WTC11 (cell line): ENCODE results near the gene NALCN. TPM values are rescaled to one million over a fixed set of nuclear protein-coding genes. Genes with fewer than 3 reads are reported as not detected.

Source experiments
- ATAC-seq: fragments of 200-7000 bp; cut with Tn5 transposase; 2 replicates; pipeline ENCODE4 v1.10.0; 2021; ENCODE audit warnings: mild to moderate bottlenecking, moderate library complexity
- CTCF ChIA-PET: fragments of 300-600 bp; sonication (Branson Sonifier 250); formaldehyde crosslinking; loops from one replicate; lab custom pipeline; 2021; ENCODE audit warnings: antibody characterized with exemption; lab: Charles Lee
- POLR2A ChIA-PET: fragments of 350-600 bp; sonication (Branson Sonifier 250); formaldehyde crosslinking; loops from one replicate; lab custom pipeline; 2021; ENCODE audit warnings: antibody characterized with exemption; lab: Charles Lee
- DNase-seq: peaks from one replicate; pipeline ENCODE4 v3.0.0; 2021; ENCODE audit warnings: low spot score
- H3K27ac Mint-ChIP-seq: 2 replicates; pipeline ENCODE4 v1.8.0; 2021; ENCODE audit warnings: mixed read lengths
- H3K27me3 Mint-ChIP-seq: 2 replicates; pipeline ENCODE4 v1.8.0; 2021; ENCODE audit warnings: low read depth, mild to moderate bottlenecking, moderate library complexity, mixed read lengths
- H3K36me3 Mint-ChIP-seq: 2 replicates; pipeline ENCODE4 v1.8.0; 2021; ENCODE audit warnings: mixed read lengths
- H3K4me1 Mint-ChIP-seq: 2 replicates; pipeline ENCODE4 v1.8.0; 2022; ENCODE audit warnings: mixed read lengths
- H3K4me3 Mint-ChIP-seq: 2 replicates; pipeline ENCODE4 v1.8.0; 2021; ENCODE audit warnings: mild to moderate bottlenecking, moderate library complexity, mixed read lengths
- H3K9me3 Mint-ChIP-seq: 2 replicates; pipeline ENCODE4 v1.8.0; 2021; ENCODE audit warnings: mixed read lengths
- ATF1 ChIP-seq: sonication (generic); formaldehyde crosslinking; IDR thresholded peaks from 2 replicates; pipeline ENCODE4 v1.8.1; 2023; ENCODE audit warnings: mild to moderate bottlenecking, moderate library complexity, missing genetic modification reagents
- ESRRA ChIP-seq: sonication (generic); formaldehyde crosslinking; IDR thresholded peaks from 2 replicates; pipeline ENCODE4 v1.8.1; 2022; ENCODE audit warnings: mild to moderate bottlenecking, missing genetic modification reagents, borderline replicate concordance
- JUN ChIP-seq: sonication (generic); formaldehyde crosslinking; IDR thresholded peaks from 2 replicates; pipeline ENCODE4 v1.8.0; 2023; ENCODE audit warnings: mild to moderate bottlenecking, missing genetic modification reagents
- MYBL2 ChIP-seq: sonication (generic); formaldehyde crosslinking; IDR thresholded peaks from 2 replicates; pipeline ENCODE4 v1.8.1; 2023; ENCODE audit warnings: mild to moderate bottlenecking, moderate library complexity, missing genetic modification reagents
- NR2C2 ChIP-seq: sonication (generic); formaldehyde crosslinking; IDR thresholded peaks from 2 replicates; pipeline ENCODE4 v1.8.0; 2022; ENCODE audit warnings: mild to moderate bottlenecking, missing genetic modification reagents
- TEAD1 ChIP-seq: sonication (generic); formaldehyde crosslinking; IDR thresholded peaks from 2 replicates; pipeline ENCODE4 v1.8.0; 2022; ENCODE audit warnings: mild to moderate bottlenecking, missing genetic modification reagents
- TEAD4 ChIP-seq: sonication (generic); formaldehyde crosslinking; IDR thresholded peaks from 2 replicates; pipeline ENCODE4 v1.8.0; 2022; ENCODE audit warnings: mild to moderate bottlenecking, missing genetic modification reagents
- ZNF121 ChIP-seq: sonication (generic); formaldehyde crosslinking; IDR thresholded peaks from 2 replicates; pipeline ENCODE4 v1.8.0; 2023; ENCODE audit warnings: missing genetic modification reagents
- ZNF219 ChIP-seq: sonication (generic); formaldehyde crosslinking; IDR thresholded peaks from 2 replicates; pipeline ENCODE4 v1.8.0; 2023; ENCODE audit warnings: missing genetic modification reagents, mild to moderate bottlenecking, borderline replicate concordance
- ZNF263 ChIP-seq: sonication (generic); formaldehyde crosslinking; IDR thresholded peaks from 2 replicates; pipeline ENCODE4 v1.8.1; 2022; ENCODE audit warnings: low read depth, mild to moderate bottlenecking, moderate library complexity, missing genetic modification reagents
- ZNF671 ChIP-seq: fragments of 250-450 bp; sonication (Bioruptor Pico); IDR thresholded peaks from 2 replicates; pipeline ENCODE4 v1.8.0; 2021; ENCODE audit warnings: mild to moderate bottlenecking
- total RNA-seq: library from RNA; stranded (reverse); gene quantifications from 3 replicates; pipeline ENCODE4 v1.2.3, GENCODE V29; 2021
- TF ChIP-seq, protein P1 (sequence below): sonication (generic); formaldehyde crosslinking; IDR thresholded peaks from 2 replicates; pipeline ENCODE4 v1.8.0; 2022; ENCODE audit warnings: mild to moderate bottlenecking, missing genetic modification reagents
- TF ChIP-seq, protein P2 (sequence below): sonication (generic); formaldehyde crosslinking; IDR thresholded peaks from 2 replicates; pipeline ENCODE4 v1.8.0; 2022; ENCODE audit warnings: mild to moderate bottlenecking, missing genetic modification reagents
- TF ChIP-seq, protein P3 (sequence below): fragments of 250-450 bp; sonication (Bioruptor Pico); IDR thresholded peaks from 2 replicates; pipeline ENCODE4 v1.9.0; 2021; ENCODE audit warnings: mild to moderate bottlenecking, borderline replicate concordance
- TF ChIP-seq, protein P4 (sequence below): sonication (generic); formaldehyde crosslinking; IDR thresholded peaks from 2 replicates; pipeline ENCODE4 v1.8.1; 2022; ENCODE audit warnings: low read depth, missing genetic modification reagents, borderline replicate concordance
- TF ChIP-seq, protein P5 (sequence below): sonication (generic); formaldehyde crosslinking; IDR thresholded peaks from 2 replicates; pipeline ENCODE4 v1.8.1; 2022; ENCODE audit warnings: mild to moderate bottlenecking, missing genetic modification reagents, moderate library complexity, borderline replicate concordance
- TF ChIP-seq, protein P6 (sequence below): sonication (generic); formaldehyde crosslinking; IDR thresholded peaks from 2 replicates; pipeline ENCODE4 v1.8.1; 2022; ENCODE audit warnings: mild to moderate bottlenecking, moderate library complexity, missing genetic modification reagents
- TF ChIP-seq, protein P7 (sequence below): sonication (generic); formaldehyde crosslinking; IDR thresholded peaks from 2 replicates; pipeline ENCODE4 v1.8.0; 2023; ENCODE audit warnings: missing genetic modification reagents, mild to moderate bottlenecking, borderline replicate concordance

Gene NALCN
- total RNA-seq, 1 experiment from 2014 or later: 0.33 TPM

DNA sequence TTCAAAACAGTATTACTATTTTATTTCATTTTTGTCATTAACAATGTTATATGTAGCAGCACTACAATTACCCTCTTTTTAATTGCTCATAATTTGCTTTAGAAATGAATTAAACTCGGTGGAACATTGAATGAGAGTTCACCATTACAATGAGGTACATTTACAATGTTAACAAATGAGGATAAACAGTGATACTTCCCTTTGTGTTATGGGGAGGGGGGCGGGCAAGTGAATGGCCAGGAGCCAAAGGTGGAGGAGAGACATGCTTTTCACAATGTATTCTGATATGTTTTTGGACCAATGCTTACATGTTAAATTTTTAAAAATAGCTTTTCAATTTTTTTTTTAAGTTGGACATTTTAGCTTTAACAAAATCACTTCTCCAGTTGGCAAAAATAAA is 34.2 kb downstream of the NALCN start:
- POLR2A ChIA-PET: no interaction called here
- ATAC-seq: peak; percentile 20; the same call in 1 of the 2 replicates

More for the DNA sequence above, 34.2 kb downstream of the NALCN start:
- peaks cover 2% of the 10 kb centered on the region; the same call in 1 of the 2 replicates for H3K27me3 Mint-ChIP-seq
- no peak overlapping the region for H3K4me3 Mint-ChIP-seq
- peaks cover 41% of the 10 kb centered on the region for H3K4me1 Mint-ChIP-seq
- H3K36me3 Mint-ChIP-seq: no peaks in the 10 kb centered on the region
- no peak overlapping the region for H3K27ac Mint-ChIP-seq
- DNase-seq: no peak
- peaks cover 3% of the 10 kb centered on the region; the same call in 1 of the 2 replicates for H3K9me3 Mint-ChIP-seq
- CTCF ChIA-PET: no interaction called here
- TF ChIP-seq NR2C2 (CRISPR knock-in tag): no peak
- TF ChIP-seq, protein P1, sequence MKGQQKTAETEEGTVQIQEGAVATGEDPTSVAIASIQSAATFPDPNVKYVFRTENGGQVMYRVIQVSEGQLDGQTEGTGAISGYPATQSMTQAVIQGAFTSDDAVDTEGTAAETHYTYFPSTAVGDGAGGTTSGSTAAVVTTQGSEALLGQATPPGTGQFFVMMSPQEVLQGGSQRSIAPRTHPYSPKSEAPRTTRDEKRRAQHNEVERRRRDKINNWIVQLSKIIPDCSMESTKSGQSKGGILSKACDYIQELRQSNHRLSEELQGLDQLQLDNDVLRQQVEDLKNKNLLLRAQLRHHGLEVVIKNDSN (CRISPR knock-in tag): no peak
- no peak for TF ChIP-seq ZNF219 (CRISPR knock-in tag)
- TF ChIP-seq, protein P2, sequence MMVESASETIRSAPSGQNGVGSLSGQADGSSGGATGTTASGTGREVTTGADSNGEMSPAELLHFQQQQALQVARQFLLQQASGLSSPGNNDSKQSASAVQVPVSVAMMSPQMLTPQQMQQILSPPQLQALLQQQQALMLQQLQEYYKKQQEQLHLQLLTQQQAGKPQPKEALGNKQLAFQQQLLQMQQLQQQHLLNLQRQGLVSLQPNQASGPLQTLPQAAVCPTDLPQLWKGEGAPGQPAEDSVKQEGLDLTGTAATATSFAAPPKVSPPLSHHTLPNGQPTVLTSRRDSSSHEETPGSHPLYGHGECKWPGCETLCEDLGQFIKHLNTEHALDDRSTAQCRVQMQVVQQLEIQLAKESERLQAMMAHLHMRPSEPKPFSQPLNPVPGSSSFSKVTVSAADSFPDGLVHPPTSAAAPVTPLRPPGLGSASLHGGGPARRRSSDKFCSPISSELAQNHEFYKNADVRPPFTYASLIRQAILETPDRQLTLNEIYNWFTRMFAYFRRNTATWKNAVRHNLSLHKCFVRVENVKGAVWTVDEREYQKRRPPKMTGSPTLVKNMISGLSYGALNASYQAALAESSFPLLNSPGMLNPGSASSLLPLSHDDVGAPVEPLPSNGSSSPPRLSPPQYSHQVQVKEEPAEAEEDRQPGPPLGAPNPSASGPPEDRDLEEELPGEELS (CRISPR knock-in tag): no peak
- TF ChIP-seq MYBL2 (CRISPR knock-in tag): no peak
- TF ChIP-seq, protein P3, sequence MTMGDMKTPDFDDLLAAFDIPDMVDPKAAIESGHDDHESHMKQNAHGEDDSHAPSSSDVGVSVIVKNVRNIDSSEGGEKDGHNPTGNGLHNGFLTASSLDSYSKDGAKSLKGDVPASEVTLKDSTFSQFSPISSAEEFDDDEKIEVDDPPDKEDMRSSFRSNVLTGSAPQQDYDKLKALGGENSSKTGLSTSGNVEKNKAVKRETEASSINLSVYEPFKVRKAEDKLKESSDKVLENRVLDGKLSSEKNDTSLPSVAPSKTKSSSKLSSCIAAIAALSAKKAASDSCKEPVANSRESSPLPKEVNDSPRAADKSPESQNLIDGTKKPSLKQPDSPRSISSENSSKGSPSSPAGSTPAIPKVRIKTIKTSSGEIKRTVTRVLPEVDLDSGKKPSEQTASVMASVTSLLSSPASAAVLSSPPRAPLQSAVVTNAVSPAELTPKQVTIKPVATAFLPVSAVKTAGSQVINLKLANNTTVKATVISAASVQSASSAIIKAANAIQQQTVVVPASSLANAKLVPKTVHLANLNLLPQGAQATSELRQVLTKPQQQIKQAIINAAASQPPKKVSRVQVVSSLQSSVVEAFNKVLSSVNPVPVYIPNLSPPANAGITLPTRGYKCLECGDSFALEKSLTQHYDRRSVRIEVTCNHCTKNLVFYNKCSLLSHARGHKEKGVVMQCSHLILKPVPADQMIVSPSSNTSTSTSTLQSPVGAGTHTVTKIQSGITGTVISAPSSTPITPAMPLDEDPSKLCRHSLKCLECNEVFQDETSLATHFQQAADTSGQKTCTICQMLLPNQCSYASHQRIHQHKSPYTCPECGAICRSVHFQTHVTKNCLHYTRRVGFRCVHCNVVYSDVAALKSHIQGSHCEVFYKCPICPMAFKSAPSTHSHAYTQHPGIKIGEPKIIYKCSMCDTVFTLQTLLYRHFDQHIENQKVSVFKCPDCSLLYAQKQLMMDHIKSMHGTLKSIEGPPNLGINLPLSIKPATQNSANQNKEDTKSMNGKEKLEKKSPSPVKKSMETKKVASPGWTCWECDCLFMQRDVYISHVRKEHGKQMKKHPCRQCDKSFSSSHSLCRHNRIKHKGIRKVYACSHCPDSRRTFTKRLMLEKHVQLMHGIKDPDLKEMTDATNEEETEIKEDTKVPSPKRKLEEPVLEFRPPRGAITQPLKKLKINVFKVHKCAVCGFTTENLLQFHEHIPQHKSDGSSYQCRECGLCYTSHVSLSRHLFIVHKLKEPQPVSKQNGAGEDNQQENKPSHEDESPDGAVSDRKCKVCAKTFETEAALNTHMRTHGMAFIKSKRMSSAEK (CRISPR knock-in tag): no peak
- TF ChIP-seq ZNF263 (CRISPR knock-in tag): no peak
- no peak for TF ChIP-seq ZNF671 (CRISPR knock-in tag)
- TF ChIP-seq ATF1: no peak
- no peak for TF ChIP-seq TEAD4 (CRISPR knock-in tag)
- TF ChIP-seq ESRRA: no peak
- TF ChIP-seq, protein P4, sequence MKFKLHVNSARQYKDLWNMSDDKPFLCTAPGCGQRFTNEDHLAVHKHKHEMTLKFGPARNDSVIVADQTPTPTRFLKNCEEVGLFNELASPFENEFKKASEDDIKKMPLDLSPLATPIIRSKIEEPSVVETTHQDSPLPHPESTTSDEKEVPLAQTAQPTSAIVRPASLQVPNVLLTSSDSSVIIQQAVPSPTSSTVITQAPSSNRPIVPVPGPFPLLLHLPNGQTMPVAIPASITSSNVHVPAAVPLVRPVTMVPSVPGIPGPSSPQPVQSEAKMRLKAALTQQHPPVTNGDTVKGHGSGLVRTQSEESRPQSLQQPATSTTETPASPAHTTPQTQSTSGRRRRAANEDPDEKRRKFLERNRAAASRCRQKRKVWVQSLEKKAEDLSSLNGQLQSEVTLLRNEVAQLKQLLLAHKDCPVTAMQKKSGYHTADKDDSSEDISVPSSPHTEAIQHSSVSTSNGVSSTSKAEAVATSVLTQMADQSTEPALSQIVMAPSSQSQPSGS: no peak
- TF ChIP-seq, protein P5, sequence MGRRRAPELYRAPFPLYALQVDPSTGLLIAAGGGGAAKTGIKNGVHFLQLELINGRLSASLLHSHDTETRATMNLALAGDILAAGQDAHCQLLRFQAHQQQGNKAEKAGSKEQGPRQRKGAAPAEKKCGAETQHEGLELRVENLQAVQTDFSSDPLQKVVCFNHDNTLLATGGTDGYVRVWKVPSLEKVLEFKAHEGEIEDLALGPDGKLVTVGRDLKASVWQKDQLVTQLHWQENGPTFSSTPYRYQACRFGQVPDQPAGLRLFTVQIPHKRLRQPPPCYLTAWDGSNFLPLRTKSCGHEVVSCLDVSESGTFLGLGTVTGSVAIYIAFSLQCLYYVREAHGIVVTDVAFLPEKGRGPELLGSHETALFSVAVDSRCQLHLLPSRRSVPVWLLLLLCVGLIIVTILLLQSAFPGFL (CRISPR knock-in tag): no peak
- no peak for TF ChIP-seq TEAD1 (CRISPR knock-in tag)
- TF ChIP-seq ZNF121 (CRISPR knock-in tag): no peak
- no peak for TF ChIP-seq JUN (CRISPR knock-in tag)
- TF ChIP-seq, protein P6, sequence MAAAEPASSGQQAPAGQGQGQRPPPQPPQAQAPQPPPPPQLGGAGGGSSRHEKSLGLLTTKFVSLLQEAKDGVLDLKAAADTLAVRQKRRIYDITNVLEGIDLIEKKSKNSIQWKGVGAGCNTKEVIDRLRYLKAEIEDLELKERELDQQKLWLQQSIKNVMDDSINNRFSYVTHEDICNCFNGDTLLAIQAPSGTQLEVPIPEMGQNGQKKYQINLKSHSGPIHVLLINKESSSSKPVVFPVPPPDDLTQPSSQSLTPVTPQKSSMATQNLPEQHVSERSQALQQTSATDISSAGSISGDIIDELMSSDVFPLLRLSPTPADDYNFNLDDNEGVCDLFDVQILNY (CRISPR knock-in tag): no peak
- TF ChIP-seq, protein P7, sequence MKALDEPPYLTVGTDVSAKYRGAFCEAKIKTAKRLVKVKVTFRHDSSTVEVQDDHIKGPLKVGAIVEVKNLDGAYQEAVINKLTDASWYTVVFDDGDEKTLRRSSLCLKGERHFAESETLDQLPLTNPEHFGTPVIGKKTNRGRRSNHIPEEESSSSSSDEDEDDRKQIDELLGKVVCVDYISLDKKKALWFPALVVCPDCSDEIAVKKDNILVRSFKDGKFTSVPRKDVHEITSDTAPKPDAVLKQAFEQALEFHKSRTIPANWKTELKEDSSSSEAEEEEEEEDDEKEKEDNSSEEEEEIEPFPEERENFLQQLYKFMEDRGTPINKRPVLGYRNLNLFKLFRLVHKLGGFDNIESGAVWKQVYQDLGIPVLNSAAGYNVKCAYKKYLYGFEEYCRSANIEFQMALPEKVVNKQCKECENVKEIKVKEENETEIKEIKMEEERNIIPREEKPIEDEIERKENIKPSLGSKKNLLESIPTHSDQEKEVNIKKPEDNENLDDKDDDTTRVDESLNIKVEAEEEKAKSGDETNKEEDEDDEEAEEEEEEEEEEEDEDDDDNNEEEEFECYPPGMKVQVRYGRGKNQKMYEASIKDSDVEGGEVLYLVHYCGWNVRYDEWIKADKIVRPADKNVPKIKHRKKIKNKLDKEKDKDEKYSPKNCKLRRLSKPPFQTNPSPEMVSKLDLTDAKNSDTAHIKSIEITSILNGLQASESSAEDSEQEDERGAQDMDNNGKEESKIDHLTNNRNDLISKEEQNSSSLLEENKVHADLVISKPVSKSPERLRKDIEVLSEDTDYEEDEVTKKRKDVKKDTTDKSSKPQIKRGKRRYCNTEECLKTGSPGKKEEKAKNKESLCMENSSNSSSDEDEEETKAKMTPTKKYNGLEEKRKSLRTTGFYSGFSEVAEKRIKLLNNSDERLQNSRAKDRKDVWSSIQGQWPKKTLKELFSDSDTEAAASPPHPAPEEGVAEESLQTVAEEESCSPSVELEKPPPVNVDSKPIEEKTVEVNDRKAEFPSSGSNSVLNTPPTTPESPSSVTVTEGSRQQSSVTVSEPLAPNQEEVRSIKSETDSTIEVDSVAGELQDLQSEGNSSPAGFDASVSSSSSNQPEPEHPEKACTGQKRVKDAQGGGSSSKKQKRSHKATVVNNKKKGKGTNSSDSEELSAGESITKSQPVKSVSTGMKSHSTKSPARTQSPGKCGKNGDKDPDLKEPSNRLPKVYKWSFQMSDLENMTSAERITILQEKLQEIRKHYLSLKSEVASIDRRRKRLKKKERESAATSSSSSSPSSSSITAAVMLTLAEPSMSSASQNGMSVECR (CRISPR knock-in tag): no peak
